Choroid plexus epithelial cell (primary cell): ENCODE data around the gene DYNC1I1.

Experiments used
- DNase-seq: peaks from one replicate; pipeline ENCODE4 v3.0.0-alpha.2; 2010; ENCODE audit warnings: low read depth
- H3K4me3 ChIP-seq: 2 replicates; pipeline ENCODE4 v1.5.1; 2011; ENCODE audit warnings: low read depth, mild to moderate bottlenecking, control low read depth, low read length, moderate library complexity
- CTCF ChIP-seq: conservative IDR thresholded peaks from 2 replicates; pipeline ENCODE4 v1.5.1; 2011; ENCODE audit warnings: low read depth, mild to moderate bottlenecking, control low read depth, inconsistent platforms, low read length, moderate library complexity

DYNC1I1 gene

GRCh38 chr7:95901006-95901405 lies 128.7 kb downstream of the DYNC1I1 start:
- DNase-seq, result no peak
- H3K4me3 ChIP-seq, result no peak overlapping the region
- TF ChIP-seq CTCF, result no peak

- no peak for DNase-seq
- no peak for TF ChIP-seq CTCF
These were observed 131.7 kb downstream of the DYNC1I1 start for GRCh38 chr7:95904099-95904498.

GRCh38 chr7:95905167-95905566 lies 132.8 kb downstream of the DYNC1I1 start:
- no peak for TF ChIP-seq CTCF
- no peak for DNase-seq
- H3K4me3 ChIP-seq, result no peak overlapping the region

More at GRCh38 chr7:95904099-95904498, 131.7 kb downstream of the DYNC1I1 start:
- H3K4me3 ChIP-seq, result no peak overlapping the region

GRCh38 chr7:95906851-95907250 lies 134.5 kb downstream of the DYNC1I1 start:
- no peak for TF ChIP-seq CTCF
- no peak for DNase-seq
- H3K4me3 ChIP-seq, result no peak overlapping the region

GRCh38 chr7:95907337-95907736 lies 135.0 kb downstream of the DYNC1I1 start:
- no peak for TF ChIP-seq CTCF
- DNase-seq, result no peak
- no peak overlapping the region for H3K4me3 ChIP-seq

- no peak for TF ChIP-seq CTCF
- no peak overlapping the region for H3K4me3 ChIP-seq
- no peak for DNase-seq
These were observed 136.1 kb downstream of the DYNC1I1 start for GRCh38 chr7:95908499-95908898.

GRCh38 chr7:95910341-95910740 lies 138.0 kb downstream of the DYNC1I1 start:
- DNase-seq, result no peak
- TF ChIP-seq CTCF, result no peak

More at GRCh38 chr7:95910341-95910740, 138.0 kb downstream of the DYNC1I1 start:
- H3K4me3 ChIP-seq, result no peak overlapping the region
